Fibroblast of gingiva (primary cell): ENCODE measurements around the gene ZNF804B.

Experiments used
- DNase-seq: peaks from one replicate; pipeline ENCODE4 v3.0.0-alpha.2; 2011; ENCODE audit warnings: low read depth

ZNF804B gene

DNA sequence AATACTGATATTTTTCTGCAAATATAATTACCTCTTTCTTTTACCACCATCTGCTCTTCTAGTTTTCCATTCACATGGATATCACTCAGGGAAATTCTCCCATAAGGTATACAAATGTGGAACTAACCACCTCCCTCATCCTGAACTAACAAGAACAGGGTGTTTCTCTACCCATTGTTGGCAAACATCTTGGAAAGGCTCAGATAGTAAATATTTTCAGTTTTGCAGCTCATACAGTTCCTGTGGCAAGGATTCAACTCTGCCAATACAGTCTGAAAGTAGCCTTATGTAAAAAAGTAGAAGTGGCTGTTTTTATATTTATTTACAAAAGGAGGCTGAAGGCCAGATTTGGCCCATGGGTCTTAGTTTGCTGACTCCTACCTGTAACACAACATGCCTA lies 549.0 kb downstream of the ZNF804B start:
- no peak for DNase-seq

DNA sequence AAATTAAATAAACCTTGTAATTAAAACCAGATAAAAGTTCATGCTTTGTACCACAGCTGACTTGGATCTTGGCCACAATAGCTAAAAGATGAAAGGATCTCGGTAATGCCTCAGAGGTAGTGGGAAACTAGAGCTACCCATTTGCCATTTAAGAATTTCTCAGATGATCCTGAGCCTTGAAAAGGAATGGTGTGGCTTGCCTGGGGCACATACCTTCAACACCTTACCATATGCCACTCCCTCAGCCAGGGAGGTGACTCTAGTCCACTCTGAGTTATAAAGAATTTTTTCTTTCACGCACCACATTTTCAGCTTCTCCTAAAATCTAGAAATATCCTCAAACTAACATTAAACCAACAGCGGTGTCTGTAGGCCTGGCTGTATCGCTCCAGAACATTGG lies 552.4 kb downstream of the ZNF804B start:
- DNase-seq = no peak

DNA sequence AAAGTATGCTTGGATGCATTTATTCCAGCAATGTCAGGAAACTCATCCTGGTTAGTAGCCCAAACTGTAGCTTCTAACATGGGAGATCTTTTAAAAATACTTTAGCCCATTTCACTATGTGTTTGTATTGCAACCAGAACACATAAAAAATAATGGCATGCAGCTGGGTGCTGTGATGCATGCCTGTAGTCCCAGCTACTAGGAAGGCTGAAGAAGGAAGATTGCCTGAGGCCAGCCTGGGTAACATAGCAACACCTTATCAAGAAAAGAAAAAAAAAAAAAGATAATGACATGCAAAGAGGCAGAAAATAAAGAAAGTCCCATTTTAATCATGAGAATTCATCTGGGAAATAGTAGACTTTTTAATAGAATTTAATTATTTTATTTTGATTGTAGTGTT lies 553.1 kb downstream of the ZNF804B start:
- no peak for DNase-seq

DNA sequence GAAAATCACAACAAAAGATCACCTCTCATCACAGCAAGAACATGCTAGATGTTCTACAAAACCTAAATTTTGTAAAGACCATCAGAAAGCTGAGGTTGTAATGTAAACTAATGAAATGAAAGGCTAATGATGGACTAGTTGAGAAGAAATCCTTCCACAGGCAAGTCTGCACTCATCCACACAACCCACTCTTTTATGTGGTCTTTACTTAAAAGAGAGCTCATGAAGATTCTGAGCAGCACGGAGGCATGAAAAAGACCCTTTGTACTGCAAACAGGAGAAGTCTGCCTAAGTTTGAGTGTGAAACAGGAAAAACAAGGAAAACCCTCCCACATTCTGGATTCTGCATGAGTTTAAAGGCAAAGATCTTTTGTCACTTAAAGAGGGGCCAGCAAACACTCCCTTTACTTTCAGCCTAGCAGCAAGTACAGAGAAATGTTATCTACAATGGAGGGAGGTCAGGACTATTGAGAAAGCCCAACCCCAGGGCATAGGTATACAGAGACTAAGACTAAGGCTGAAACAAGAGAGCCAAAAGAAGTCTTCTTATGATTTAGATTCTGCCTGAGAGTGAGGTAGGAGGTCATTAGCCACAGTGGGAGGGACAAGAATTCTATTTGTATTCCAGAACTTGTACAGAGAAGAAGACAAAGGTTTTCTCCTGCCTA lies 557.2 kb downstream of the ZNF804B start:
- no peak for DNase-seq

DNA sequence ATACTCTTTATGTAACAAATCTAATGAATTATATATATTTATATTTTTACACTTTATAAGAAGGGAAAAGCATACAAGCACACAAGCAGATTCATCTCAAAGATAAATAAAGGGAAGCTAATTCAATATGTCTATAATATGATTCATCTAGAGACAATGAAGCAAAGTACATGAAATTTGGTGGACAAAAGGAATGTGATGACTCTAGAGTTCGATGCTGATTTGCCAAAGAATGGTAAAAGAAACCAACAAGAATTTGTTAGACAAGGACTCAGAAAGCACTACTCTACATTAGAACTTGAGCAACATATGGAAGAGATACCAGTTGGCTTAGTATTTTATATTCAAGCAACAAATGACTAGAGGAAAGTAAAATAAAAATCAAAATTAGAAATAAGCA lies 572.5 kb downstream of the ZNF804B start:
- peak; percentile 39 for DNase-seq

DNA sequence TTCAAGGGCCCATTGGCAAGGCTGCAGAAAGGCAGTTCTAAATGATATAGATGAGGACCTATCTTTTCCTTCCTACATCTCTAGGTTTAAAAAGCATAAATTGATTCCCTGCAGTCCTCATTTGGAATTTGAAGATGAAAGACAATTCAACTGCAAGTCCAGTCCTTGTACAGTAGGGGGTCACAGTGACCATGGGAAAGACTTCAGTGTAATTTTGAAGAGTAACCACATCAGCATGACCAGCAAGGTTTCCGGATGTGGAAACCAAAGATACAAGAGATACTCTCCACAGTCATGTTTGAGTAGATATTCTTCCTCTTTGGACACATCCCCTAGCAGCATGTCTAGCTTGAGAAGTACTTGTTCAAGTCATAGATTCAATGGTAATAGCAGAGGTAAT lies 575.3 kb downstream of the ZNF804B start:
- no peak for DNase-seq

DNA sequence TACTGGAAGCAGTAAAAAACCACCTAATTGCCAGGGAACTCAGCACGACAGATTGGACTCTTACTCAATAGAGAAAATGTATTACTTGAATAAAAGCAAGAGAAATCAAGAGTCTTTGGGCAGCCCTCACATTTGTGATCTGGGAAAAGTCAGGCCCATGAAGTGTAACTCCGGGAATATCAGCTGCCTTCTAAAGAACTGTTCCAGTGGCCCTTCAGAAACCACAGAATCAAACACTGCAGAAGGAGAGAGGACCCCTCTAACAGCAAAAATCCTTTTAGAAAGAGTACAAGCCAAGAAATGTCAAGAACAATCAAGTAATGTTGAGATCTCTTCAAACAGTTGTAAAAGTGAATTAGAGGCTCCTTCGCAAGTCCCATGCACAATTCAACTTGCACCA lies 576.0 kb downstream of the ZNF804B start:
- DNase-seq = no peak

DNA sequence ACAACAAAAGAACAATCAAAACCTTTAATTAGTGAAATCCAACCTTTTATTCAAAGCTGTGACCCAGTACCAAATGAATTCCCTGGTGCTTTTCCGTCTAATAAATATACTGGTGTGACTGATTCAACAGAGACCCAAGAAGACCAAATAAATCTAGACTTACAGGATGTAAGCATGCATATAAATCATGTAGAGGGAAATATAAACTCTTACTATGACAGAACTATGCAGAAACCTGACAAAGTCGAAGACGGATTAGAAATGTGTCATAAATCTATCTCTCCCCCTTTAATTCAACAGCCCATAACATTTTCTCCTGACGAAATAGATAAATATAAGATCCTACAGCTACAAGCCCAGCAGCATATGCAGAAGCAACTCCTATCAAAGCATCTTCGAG lies 576.6 kb downstream of the ZNF804B start:
- DNase-seq = no peak

DNA sequence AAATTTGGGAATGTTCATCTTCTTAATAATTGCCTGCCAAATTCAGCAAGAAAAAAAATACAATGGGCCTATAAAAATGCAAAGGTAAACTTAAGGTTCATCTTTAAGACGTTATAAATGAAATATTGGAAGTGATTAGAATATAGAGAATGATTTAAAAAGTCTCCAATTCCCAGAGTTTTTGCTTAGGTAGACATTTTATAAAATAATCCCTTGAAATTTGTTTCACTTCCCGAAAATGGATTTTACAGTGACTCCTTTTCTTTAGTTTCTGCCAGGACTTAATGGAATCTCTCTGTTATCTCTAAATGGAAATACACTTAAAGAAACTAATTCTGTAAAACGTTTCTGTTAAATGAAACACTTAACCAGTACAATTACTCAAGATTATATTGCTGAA lies 580.2 kb downstream of the ZNF804B start:
- DNase-seq = no peak

DNA sequence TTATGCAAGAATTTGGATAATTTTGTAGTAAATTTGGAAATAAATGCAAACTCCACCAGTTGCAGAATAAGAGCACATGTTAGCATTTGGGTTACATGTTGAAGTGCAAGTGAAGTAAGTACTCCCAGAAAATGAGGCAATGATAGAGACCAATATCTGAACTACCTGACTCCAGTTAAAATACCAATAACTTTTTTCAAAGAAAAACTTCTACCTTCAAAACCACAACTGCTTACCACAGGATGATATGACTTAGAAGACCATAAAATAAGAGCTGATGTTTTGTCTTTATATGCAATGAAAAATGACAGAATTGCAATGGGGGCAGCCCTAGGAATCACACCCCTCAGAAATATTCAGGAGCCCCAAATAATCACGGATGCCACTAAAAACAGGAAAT lies 597.6 kb downstream of the ZNF804B start:
- no peak for DNase-seq

DNA sequence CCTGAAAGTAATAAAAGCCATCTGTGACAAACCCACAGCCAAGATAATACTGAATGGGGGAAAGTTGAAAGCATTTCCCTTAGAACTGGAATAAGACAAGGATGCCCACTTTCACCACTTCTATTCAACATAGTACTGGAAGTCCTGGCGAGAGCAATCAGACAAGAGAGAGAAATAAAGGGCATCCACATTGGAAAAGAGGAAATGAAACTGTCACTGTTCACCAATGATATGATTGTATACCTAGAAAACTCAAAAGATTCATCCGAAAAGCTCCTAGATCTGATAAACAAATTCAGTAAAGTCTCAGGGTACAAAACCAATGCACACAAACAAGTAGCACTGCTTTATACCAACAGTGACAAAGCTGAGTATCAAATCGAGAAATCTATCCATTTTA lies 617.7 kb downstream of the ZNF804B start:
- no peak for DNase-seq

DNA sequence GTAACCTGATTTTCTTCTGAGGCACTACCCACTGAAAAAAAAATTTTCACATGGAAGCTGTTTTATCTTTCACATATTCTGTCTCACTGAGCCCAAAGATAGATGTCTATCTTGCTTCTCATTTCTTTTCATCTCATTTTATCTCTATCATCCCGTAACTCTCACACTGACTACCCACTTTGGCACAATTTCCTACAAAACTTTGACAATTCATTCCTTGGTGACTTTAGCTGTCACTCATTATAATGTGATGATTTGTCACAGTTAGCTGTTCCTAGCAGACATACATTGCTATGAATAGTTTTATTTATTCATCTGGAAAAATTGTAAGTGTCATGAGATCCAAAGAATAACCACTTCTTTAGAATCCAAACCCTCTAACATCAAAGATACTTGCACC lies 625.9 kb downstream of the ZNF804B start:
- DNase-seq = no peak
